Liver (tissue), 9 donors: ENCODE data around the gene OR10A4. TPM values are rescaled to one million over a fixed set of nuclear protein-coding genes. Genes with fewer than 3 reads are reported as not detected.

Experiments
- DNase-seq: peaks from one replicate; pipeline ENCODE4 v3.0.0-alpha.2; 2017; ENCODE audit warnings: low spot score
- H3K27ac ChIP-seq, 2 donors: one replicate each; pipeline ENCODE4 v1.7.0; 2013; ENCODE audit warnings: inconsistent platforms in 2 of 2, low read length in 2 of 2, control low read depth in 1 of 2, low read depth in 1 of 2, mild to moderate bottlenecking in 1 of 2
- H3K27me3 ChIP-seq, 4 donors: one replicate each; pipeline versions ENCODE4 v1.6.1 to v1.7.0; 2013; ENCODE audit warnings: low read length in 3 of 4, inconsistent platforms in 1 of 4, mild to moderate bottlenecking in 1 of 4, moderate library complexity in 1 of 4; ENCODE audit not compliant: control insufficient read depth in 4 of 4, insufficient read depth in 4 of 4
- H3K36me3 ChIP-seq, 4 donors: one replicate each; pipeline versions ENCODE4 v1.6.1 to v1.7.0; 2013; ENCODE audit warnings: low read length in 3 of 4, mild to moderate bottlenecking in 3 of 4, low read depth in 1 of 4, moderate library complexity in 1 of 4; ENCODE audit not compliant: control insufficient read depth in 4 of 4, insufficient read depth in 3 of 4
- H3K4me1 ChIP-seq, 4 donors: one replicate each; pipeline versions ENCODE4 v1.6.1 to v1.7.0; 2013; ENCODE audit warnings: low read length in 3 of 4, mild to moderate bottlenecking in 3 of 4, moderate library complexity in 1 of 4; ENCODE audit not compliant: control insufficient read depth in 4 of 4, insufficient read depth in 4 of 4
- H3K4me3 ChIP-seq, 3 donors: one replicate each; pipeline versions ENCODE4 v1.6.1 to v1.7.0; 2013; ENCODE audit warnings: low read length in 3 of 3, control low read depth in 1 of 3, low read depth in 1 of 3, mild to moderate bottlenecking in 1 of 3
- H3K9ac ChIP-seq, 2 donors: one replicate each; pipeline ENCODE4 v1.7.0; 2013; ENCODE audit warnings: low read length in 2 of 2, mild to moderate bottlenecking in 2 of 2, moderate library complexity in 2 of 2, control low read depth in 1 of 2, low read depth in 1 of 2
- H3K9me3 ChIP-seq, 4 donors: one replicate each; pipeline versions ENCODE4 v1.6.1 to v1.7.0; 2013; ENCODE audit warnings: low read length in 3 of 4; ENCODE audit not compliant: control insufficient read depth in 4 of 4
- ATF3 ChIP-seq: IDR thresholded peaks from 2 replicates; pipeline ENCODE4 v1.6.1; 2016; ENCODE audit warnings: antibody characterized with exemption
- CTCF ChIP-seq: fragments of 150-350 bp; IDR thresholded peaks from 2 replicates; pipeline ENCODE4 v1.5.1; 2017; ENCODE audit warnings: improper control_type of control experiment, low read depth, low read length; ENCODE audit not compliant: missing input control
- EGR1 ChIP-seq, 2 donors: IDR thresholded peaks; 2 replicates each; pipeline ENCODE4 v1.6.1; 2016 to 2018; ENCODE audit warnings: antibody characterized with exemption in 2 of 2, low read depth in 2 of 2
- FOXA1 ChIP-seq: IDR thresholded peaks from 2 replicates; pipeline ENCODE4 v1.6.1; 2016; ENCODE audit warnings: antibody characterized with exemption
- FOXA2 ChIP-seq: IDR thresholded peaks from 2 replicates; pipeline ENCODE4 v1.6.1; 2016; ENCODE audit warnings: antibody characterized with exemption
- GABPA ChIP-seq, 2 donors: IDR thresholded peaks in 1 of 2; conservative IDR thresholded peaks in 1 of 2; 2 replicates each; pipeline ENCODE4 v1.6.1; 2016; ENCODE audit warnings: antibody characterized with exemption in 2 of 2, mild to moderate bottlenecking in 1 of 2, moderate library complexity in 1 of 2
- HNF4A ChIP-seq, 2 donors: conservative IDR thresholded peaks; 2 replicates each; pipeline ENCODE4 v1.6.1; 2016; ENCODE audit warnings: antibody characterized with exemption in 2 of 2, mild to moderate bottlenecking in 2 of 2
- HNF4G ChIP-seq: IDR thresholded peaks from 2 replicates; pipeline ENCODE4 v1.6.1; 2016; ENCODE audit warnings: antibody characterized with exemption
- MAX ChIP-seq: IDR thresholded peaks from 2 replicates; pipeline ENCODE4 v1.6.1; 2016; ENCODE audit warnings: antibody characterized with exemption
- NR2F2 ChIP-seq: IDR thresholded peaks from 2 replicates; pipeline ENCODE4 v1.6.1; 2016; ENCODE audit warnings: antibody characterized with exemption
- RAD21 ChIP-seq, 2 donors: IDR thresholded peaks; 2 replicates each; pipeline ENCODE4 v1.6.1; 2016; ENCODE audit warnings: antibody characterized with exemption in 2 of 2, mild to moderate bottlenecking in 2 of 2
- RXRA ChIP-seq, 2 donors: IDR thresholded peaks; 2 replicates each; pipeline ENCODE4 v1.6.1; 2017 to 2018; ENCODE audit warnings: antibody characterized with exemption in 2 of 2, mild to moderate bottlenecking in 1 of 2
- SP1 ChIP-seq: IDR thresholded peaks from 2 replicates; pipeline ENCODE4 v1.6.1; 2018; ENCODE audit warnings: antibody characterized with exemption, mild to moderate bottlenecking
- TAF1 ChIP-seq: conservative IDR thresholded peaks from 2 replicates; pipeline ENCODE4 v1.6.1; 2016; ENCODE audit warnings: antibody characterized with exemption, mild to moderate bottlenecking
- WGBS: extraction: QIAGEN DNeasy Blood & Tissue Kit; methylation state at CpG from one replicate; pipeline ENCODE4 v1.1.7; 2013; 5-methylcytosine and 5-hydroxymethylcytosine counted together
- polyA plus RNA-seq, 2 donors: library from polyadenylated mRNA; stranded (reverse) in 1 of 2; unstranded in 1 of 2; fragments of 200-250 nt in 1 of 2; fragments of >200 nt in 1 of 2; fragmentation: Nextera tagmentation in 1 of 2; extraction: Ambion mirVana in 1 of 2; gene quantifications; one replicate each; pipeline versions ENCODE4 v1.2.1 to v1.2.3, GENCODE V29; 2013 to 2015
- total RNA-seq, 2 donors: library from RNA; depleted of rRNA; stranded (reverse); fragments of >200 nt; gene quantifications; one replicate each; pipeline ENCODE4 v1.2.3, GENCODE V29; 2014
- TF ChIP-seq, protein P1 (sequence below): IDR thresholded peaks from 2 replicates; pipeline ENCODE4 v1.6.1; 2016; ENCODE audit warnings: antibody characterized with exemption, mild to moderate bottlenecking
- donor health status: healthy.
- donor health status: healthy.
- donor health status: healthy.
- donor health status: healthy.
- donor health status: healthy.

OR10A4 gene
- total and polyA plus RNA-seq, 4 donors: not detected

- H3K4me3 ChIP-seq: no peak overlapping the region
- no peaks in the 10 kb centered on the region for H3K36me3 ChIP-seq
- H3K27me3 ChIP-seq: peaks cover 0 to 5% (median 0%) of the 10 kb centered on the region in 4 donors
- WGBS: 82% methylated on average over 6 of the region's 6 CpGs
- no peak overlapping the region for H3K27ac ChIP-seq
- TF ChIP-seq HNF4G (no peak), FOXA1 (no peak), TAF1 (no peak), CTCF (no peak), RAD21 (IDR thresholded peaks at IDR 0.05) (no peak), NR2F2 (no peak), GABPA (IDR thresholded peaks at IDR 0.05 in 1 of 2, conservative IDR thresholded peaks at IDR 0.05 in 1 of 2) (no peak)
- no peaks in the 10 kb centered on the region for H3K9me3 ChIP-seq
- H3K4me1 ChIP-seq: no peaks in the 10 kb centered on the region
- no peak overlapping the region for H3K9ac ChIP-seq
- DNase-seq: no peak
These were observed 43.1 kb upstream of the OR10A4 start for GRCh38 chr11:6833356-6833755.

DNA sequence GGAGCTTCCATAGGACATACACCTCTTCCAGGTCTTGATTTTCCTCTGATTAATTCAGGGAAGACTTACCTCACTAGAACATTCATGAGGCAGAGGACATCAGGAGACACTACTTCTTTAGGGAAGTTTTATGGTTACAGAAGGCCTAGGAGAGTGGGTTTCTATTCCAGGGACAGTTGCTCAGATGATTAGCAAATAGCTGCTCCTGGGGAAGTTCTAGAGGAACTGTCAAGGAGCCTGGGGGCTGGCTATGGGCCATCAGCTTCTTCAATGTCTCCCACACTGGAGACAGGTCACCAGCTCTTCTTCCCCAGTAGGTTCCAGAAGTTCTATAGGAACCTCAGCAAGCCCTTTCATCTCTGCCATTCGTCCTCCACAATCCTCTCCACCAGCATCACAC lies 42.4 kb upstream of the OR10A4 start:
- Histone ChIP-seq H3K4me1 (no peaks in the 10 kb centered on the region), H3K9ac (no peak overlapping the region), H3K9me3 (no peaks in the 10 kb centered on the region), H3K4me3 (no peak overlapping the region), H3K27ac (no peak overlapping the region), H3K36me3 (no peaks in the 10 kb centered on the region), H3K27me3 (peaks cover 0 to 5% (median 0%) of the 10 kb centered on the region in 4 donors)
- TF ChIP-seq, protein P1, sequence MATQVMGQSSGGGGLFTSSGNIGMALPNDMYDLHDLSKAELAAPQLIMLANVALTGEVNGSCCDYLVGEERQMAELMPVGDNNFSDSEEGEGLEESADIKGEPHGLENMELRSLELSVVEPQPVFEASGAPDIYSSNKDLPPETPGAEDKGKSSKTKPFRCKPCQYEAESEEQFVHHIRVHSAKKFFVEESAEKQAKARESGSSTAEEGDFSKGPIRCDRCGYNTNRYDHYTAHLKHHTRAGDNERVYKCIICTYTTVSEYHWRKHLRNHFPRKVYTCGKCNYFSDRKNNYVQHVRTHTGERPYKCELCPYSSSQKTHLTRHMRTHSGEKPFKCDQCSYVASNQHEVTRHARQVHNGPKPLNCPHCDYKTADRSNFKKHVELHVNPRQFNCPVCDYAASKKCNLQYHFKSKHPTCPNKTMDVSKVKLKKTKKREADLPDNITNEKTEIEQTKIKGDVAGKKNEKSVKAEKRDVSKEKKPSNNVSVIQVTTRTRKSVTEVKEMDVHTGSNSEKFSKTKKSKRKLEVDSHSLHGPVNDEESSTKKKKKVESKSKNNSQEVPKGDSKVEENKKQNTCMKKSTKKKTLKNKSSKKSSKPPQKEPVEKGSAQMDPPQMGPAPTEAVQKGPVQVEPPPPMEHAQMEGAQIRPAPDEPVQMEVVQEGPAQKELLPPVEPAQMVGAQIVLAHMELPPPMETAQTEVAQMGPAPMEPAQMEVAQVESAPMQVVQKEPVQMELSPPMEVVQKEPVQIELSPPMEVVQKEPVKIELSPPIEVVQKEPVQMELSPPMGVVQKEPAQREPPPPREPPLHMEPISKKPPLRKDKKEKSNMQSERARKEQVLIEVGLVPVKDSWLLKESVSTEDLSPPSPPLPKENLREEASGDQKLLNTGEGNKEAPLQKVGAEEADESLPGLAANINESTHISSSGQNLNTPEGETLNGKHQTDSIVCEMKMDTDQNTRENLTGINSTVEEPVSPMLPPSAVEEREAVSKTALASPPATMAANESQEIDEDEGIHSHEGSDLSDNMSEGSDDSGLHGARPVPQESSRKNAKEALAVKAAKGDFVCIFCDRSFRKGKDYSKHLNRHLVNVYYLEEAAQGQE: no peak
- TF ChIP-seq TAF1 (no peak), FOXA2 (no peak), HNF4A (conservative IDR thresholded peaks at IDR 0.05) (no peak), MAX (no peak), RXRA (IDR thresholded peaks at IDR 0.05) (no peak)
- WGBS: 69% methylated on average over 1 of the region's 1 CpG
- DNase-seq: no peak

DNA sequence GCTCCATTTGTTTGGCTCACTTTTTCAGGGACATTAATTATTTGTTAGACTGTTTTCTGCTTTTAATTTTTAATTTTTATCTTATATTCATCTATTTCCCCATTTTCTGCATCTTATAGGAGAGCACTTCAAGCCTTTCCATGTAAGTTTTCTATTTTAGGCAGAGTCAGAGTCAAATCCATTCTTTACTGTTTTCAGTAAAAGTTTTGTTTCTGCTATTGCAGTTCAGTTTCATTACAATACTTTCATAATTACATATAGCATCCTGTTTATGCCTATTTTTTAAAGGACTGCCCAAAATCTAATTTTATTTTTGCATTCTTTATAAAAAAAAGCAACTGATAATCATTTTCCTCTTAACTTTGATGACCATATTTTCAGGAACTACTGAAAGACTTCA lies 34.7 kb upstream of the OR10A4 start:
- H3K4me1 ChIP-seq: no peaks in the 10 kb centered on the region
- peaks cover 0 to 4% (median 0%) of the 10 kb centered on the region in 4 donors for H3K27me3 ChIP-seq
- no peaks in the 10 kb centered on the region for H3K36me3 ChIP-seq
- H3K4me3 ChIP-seq: no peak overlapping the region
- DNase-seq: no peak
- H3K9ac ChIP-seq: no peak overlapping the region
- H3K9me3 ChIP-seq: peaks cover 0 to 12% (median 5%) of the 10 kb centered on the region in 4 donors
- H3K27ac ChIP-seq: no peak overlapping the region
- TF ChIP-seq EGR1 (IDR thresholded peaks at IDR 0.05; ENCODE audit: low read depth in 2 of 2) (no peak), FOXA2 (no peak), CTCF (no peak), FOXA1 (no peak), RXRA (IDR thresholded peaks at IDR 0.05) (no peak), ATF3 (no peak), SP1 (no peak), HNF4G (no peak), TAF1 (no peak), RAD21 (IDR thresholded peaks at IDR 0.05) (no peak), MAX (no peak)
- TF ChIP-seq, protein P1: no peak
